CD4-positive, alpha-beta T cell treated with Interleukin-17A for 1 hour (primary cell): ENCODE measurements around the gene KCNH3.
"Not testable (repeated sequence)": the region's sequence is repeated elsewhere in the genome, so short reads cannot be mapped to it uniquely, and the experiment has no call there.

Source experiments
- DNase-seq: peaks from one replicate; pipeline ENCODE4 v3.0.0-alpha.2; 2020

The KCNH3 gene, protein sequence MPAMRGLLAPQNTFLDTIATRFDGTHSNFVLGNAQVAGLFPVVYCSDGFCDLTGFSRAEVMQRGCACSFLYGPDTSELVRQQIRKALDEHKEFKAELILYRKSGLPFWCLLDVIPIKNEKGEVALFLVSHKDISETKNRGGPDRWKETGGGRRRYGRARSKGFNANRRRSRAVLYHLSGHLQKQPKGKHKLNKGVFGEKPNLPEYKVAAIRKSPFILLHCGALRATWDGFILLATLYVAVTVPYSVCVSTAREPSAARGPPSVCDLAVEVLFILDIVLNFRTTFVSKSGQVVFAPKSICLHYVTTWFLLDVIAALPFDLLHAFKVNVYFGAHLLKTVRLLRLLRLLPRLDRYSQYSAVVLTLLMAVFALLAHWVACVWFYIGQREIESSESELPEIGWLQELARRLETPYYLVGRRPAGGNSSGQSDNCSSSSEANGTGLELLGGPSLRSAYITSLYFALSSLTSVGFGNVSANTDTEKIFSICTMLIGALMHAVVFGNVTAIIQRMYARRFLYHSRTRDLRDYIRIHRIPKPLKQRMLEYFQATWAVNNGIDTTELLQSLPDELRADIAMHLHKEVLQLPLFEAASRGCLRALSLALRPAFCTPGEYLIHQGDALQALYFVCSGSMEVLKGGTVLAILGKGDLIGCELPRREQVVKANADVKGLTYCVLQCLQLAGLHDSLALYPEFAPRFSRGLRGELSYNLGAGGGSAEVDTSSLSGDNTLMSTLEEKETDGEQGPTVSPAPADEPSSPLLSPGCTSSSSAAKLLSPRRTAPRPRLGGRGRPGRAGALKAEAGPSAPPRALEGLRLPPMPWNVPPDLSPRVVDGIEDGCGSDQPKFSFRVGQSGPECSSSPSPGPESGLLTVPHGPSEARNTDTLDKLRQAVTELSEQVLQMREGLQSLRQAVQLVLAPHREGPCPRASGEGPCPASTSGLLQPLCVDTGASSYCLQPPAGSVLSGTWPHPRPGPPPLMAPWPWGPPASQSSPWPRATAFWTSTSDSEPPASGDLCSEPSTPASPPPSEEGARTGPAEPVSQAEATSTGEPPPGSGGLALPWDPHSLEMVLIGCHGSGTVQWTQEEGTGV

DNA sequence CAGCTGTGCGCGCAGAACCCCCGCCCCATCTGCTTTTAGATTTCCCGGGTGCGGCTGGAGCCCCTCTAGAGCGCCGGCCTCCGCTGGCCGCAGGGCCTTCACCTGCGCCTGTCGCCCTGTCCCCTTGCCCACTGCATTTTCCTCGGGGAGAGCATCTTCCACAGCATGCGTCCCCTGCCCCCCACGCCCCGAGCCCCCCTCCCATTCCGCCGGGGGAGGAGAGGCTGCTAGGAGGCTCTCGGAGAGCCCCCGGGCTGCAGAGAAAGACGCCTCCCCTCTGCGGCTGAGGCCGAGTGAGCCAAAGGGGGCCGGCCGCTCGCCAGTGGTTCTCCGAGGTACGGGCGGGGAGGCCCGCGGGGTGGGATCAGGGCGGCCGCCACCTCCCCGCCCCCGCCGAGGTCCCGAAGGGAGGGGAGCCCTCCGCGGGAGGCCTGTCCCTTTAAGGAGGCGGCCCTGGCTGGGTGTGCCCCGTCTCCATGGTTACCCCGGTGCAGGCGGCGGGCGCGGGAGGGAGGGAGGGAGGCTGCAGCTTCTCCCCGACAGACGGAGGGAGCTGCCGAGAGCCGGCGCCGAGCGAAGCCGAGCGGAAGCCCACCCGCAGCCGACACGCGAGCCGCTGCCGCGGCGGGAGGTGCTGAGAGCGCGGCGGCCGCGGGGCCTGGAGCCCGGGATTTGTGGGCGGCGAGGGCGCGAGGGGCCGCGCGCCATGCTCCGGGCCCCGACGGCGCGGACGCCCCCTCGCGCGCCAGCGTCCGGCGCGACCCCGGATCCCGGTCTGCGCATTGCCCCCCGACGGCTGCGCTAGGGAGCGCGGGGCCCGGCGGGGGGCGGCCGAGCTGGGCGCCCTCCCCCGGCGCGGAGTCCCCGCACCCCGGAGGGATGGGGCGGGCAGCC is at the start of gene KCNH3:
Gene KCNH3 (plus strand): TSS at position 521 of the 894 bp plus-strand sequence. CDS start 387 bp downstream, outside the sequence.
- DNase-seq, result peak; percentile 94

DNA sequence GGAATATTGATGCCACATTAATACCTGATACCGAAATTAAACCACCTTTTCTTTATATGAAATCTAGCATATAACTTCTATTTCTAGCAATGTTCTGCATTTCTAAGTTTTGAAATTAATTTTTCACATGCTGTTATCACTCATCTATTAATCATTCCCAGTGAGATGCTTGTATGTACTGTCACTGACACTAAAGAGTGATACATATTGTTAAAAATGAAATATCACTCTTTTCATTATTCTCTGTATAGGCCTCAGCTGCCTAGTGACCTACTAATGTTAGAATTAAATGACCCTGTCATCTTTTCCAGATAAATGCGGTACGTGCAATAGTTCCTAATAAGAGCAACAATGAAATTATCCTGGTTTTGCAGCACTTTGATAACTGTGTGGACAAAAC is 49.7 kb upstream of the KCNH3 start:
- no peak for DNase-seq

DNA sequence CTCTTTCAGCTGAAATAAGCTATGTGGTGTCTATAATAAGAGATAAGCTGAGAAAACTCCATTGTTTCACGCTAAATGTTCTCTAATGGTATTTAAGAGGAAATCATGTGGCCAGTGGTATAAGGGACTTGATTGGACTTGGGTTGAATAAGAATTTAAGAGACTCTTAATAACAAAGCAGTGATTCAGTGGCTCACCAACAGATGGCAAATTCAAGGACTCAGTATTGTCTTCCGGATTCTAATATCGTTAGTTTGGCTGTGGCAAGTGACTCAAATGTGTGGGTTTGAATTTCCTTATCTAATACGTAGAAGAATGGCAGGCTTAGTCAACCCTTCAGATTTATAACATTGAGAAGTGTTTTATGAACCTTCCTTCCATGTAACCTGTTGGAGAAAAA is 49.1 kb upstream of the KCNH3 start:
- no peak for DNase-seq

DNA sequence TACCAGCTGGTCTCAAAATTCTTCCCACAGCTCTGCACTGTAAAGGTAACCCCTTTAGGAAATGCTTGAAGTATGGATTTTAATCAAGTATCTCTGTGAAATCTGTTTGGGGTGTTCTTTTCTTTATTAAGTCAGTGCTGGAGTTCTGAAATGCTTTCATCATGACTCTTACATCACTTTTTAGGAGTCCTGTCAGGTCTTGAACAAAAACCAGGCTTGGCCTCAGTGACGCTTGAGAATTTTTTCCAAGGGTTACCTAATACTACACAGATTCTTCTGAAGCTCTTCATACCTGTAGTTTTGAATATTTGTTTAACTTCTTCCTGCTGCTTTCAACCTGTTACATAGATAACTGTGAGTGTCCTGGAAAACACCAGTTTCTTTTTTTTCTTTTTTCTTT is 47.0 kb upstream of the KCNH3 start:
- DNase-seq, result no peak

DNA sequence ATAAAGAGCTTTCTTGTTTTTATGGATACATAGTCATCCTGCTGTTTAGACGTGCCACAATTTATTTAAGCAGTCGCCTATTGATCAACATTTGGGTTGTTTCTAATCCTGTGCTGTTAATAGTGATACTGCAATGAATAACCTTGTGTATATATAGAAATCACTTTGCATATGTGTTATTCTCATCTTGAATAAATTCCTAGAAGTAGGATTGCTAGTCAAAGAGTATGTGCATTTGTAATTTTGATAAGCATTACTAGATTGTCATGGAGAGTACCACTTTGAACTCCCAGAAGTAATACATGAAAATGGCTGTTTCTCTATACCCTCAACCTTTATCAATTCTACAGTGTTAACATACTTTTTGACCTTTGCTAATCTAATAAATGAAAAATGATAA is 44.9 kb upstream of the KCNH3 start:
- DNase-seq, result no peak

DNA sequence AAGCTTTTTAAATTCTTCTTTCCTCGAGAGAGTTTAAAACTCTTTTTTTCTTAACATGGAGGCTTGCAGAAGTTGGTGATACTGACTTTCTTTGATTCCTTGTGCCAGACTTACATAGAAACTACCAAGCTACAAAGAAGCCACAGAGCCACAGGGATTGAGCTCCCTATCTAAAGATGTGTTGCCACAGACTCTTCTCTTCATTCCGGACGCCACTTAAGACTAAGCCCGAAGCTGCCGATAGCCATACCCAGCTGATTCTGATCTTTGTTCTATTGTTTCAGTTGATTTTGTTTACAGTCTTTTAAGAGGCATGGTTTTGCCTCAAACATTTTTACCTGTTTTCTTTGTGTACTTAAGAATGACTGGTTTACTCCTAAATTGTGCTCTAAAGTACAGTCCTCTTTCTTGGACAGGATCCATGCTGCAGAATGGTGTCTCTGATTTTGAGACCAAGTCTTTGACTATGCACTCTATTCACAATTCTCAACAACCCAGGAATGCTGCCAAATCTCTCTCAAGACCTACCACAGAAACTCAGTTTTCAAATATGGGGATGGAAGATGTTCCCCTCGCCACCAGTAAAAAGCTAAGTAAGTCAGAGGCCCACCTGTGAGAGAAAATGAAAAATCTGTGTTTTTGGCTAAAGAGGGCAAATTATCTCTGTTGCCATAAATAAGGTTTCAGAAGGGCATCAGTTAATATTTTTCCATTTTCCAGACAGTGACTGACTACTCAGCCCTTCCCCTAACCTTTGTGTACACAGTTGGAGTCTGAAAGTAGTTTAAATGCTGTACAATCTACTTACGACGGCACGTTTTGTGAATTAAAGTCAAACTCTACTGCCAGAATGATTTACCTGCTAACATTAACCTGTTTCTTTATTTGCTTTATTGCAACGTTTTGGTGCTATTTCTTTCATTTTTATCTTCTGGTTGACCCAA is 42.1 kb upstream of the KCNH3 start:
- no peak for DNase-seq

DNA sequence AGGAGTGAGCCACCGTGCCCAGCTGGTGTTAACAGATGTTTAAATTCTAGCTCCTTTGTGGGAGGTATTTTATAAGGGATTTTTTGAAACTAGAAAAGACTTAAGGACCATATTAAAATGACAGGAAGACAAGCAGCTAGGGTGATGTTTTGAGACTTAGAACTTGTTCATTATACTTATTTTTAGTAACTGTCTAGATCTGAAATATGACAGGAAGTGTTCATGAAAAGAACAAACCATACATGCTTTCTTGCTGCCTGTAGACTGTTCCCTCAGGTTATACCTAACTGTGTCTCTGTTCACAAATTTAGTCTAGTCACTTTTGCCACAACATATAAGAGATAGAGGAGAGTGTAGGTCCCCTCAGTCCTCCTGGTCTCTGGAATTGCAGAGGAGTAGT is 36.9 kb upstream of the KCNH3 start:
- no peak for DNase-seq

DNA sequence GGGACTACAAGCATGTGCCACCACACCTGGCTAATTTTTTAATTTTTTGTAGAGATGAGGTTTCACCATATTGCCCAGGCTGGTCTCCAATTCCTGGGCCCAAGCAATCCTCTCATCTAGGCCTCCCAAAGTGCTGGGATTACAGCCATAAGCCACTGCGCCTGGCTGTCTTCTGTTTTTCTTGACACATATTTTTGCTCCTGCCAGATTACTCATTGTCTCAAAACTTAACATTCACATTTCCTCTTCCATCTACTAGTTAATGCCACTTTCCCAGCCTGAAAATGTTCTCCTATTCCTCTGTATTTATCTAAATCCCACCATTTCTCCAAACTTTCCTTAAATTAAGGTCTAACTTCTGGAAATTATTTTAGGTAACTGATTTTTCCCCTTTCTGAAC is 36.2 kb upstream of the KCNH3 start:
- DNase-seq, result no peak

DNA sequence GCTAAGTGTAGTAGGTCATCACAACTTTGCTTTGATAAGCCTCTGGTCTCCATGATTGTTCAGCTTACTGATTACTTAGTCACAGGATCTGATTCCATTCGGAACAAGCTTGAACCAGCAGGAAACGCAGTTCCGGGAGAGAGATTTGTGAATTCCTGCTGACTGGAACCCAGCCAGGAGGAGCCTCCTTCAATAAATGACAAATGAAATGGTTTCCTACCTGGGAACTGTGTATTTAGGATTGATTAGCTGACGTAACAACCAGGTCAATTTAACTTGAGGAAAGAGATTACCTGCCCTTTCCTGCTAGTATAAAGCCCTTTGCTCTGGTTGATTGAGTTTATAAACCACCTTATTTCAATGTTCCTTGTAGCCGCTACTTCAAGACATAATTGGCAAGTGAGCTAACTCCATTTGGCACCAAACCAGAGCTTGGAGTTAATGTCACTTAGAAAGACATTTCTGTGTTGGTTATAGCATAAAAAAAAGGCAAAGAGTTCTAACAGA is 35.1 kb upstream of the KCNH3 start:
- DNase-seq, result no peak

DNA sequence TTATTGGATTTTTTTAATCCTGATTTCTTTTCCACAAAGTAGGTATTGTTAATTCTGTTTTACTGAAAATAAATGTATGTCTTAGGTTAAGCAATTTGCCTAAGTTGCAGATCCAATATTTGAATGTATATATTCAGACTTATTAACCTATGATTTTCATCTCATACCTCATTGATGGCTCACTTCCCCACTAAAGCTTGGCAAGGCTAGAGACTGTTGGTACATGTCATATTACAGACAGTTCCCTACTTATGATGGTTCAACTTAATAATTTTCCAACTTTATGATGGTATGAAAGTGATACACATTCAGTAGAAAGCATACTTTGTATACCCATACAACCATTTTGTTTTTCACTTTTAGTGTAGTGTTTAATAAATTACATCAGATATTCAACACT is 33.2 kb upstream of the KCNH3 start:
- DNase-seq, result no peak

DNA sequence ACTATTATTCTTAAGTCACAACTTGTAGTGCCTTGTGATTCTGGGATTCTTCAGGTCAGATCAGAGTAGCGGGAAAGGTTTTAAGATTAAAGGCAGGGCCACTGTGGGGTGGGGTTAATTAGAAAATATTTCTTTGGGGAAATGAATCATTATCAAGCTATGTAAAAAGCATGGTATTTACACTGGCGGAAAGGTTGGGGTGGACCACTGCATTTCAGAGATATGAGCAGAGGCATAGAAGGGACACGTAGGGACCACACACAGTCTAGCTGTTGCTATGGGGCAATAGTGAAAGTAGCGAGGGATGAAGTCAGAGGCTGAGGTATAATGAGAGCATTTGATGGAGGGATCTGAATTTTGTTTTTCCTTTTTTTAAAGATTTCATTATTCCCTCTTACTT is 31.7 kb upstream of the KCNH3 start:
- no peak for DNase-seq

DNA sequence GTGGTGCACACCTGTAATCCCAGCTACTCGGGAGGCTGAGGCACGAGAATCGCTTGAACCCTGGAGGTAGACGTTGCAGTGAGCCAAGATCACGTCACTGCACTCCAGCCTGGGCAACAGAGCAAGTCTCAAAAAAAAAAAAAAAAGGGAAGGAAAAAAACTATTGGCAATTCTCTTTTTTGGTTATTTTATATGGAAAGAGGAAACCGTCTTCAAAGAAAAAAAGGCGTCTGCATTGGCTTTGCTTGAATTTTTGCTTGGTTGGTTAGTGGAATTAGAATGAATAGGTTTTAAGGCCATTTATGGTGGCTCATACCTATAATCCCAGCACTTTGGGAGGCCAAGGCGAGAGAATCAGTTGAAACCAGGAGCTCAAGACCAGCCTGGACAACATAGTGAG is 29.1 kb upstream of the KCNH3 start:
- DNase-seq, result not testable (repeated sequence)

DNA sequence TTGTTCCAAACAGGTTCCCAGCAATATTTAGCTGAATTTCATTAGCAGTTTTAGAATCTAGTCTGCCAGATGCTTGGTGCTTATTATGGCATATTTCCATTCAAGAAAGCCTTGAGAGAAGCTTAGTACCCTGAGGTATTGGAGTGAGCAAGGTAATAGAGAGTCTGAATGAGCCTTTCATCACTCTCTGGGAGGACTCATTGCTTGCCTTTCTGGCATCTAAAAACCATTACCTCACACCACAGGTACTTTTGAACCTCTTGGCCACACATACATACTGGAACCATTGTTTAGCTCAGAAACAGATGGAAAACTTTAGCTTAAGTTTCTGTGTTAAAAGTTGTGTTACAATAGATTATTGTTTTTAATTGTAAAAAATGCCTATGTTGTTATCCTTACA is 27.4 kb upstream of the KCNH3 start:
- no peak for DNase-seq

DNA sequence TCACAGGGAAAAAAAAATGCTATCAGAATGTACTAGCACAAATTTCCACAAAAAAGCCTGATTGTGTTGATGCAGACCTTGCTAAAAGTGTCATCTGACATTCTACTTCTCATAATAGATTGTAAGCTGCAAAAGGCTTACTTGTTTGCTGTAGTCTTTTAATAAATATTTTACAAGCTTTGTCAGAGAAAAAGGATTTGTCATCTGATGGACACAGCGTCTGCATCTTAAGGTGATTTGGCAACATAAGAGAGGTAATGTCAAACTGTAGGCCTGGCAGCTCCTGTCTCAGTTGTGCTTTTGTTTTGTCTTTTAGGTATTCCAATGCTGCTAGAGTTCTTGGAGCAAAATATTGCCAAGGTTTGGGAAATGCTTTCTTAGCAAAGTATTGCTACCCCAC is 26.3 kb upstream of the KCNH3 start:
- no peak for DNase-seq

DNA sequence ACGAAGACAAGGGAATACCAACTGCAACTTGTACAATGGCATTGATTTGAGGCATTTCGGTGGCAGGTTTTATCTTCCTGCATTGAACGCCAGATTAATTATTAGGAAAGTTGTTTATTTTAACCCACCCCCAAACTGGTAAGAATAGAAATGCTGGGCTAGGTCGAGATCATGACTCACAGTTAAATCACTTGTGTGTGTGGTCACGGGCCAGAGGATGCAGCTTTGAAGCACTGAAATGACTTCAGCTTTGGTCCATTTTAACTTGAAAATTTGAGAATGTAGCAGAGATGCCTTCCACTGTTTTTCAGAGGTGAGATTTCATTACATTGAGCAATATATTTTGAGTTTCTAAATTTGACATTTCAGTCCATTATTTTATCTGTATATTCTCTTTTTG is 23.6 kb upstream of the KCNH3 start:
- DNase-seq, result no peak

DNA sequence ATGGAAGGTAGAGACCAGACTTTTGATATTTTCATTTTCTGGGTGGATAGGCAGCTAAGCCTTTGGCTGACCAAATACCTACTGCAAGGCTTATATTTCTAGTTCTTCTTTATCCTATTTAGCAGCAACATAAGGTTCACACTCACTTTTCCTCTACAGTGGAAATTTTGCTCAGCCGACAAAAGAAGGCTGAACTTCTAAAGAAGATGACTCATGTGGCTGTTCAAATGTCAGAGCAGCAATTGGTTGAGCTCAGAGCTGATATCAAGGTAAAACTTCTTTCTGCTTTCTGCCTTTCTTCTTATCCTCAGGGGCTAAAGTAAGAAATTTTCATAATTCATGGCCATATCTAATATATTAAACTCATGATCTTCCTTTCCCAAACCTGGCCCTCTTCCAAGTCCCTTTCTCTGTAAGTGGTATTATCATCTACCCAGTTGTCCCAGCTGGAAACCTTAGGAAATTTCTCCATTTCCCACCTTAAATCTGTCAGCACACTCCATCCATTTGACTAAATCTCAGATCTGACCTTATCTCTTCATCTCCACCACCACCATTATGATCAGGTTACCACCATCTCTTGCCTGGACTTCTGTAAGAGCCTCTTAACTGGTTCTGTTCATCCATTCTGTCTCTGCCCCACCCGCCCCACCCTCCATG is 19.8 kb upstream of the KCNH3 start:
- no peak for DNase-seq

DNA sequence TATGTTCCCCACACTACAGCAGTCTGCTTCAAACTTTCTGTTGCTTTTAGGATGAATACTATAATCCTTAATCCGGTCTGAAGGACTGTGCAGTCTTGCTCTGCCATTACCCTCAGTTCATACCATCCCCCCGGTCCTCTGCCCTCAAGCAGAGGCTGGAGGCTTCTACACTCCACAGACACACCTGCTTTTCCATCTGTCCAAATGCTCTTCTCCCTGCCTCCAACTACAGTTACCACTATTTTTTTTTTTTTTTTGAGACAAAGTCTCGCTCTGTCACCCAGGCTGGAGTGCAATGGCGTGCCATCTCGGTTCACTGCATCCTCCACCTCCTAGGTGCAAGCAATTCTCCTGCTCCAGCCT is 19.3 kb upstream of the KCNH3 start:
- no peak for DNase-seq

DNA sequence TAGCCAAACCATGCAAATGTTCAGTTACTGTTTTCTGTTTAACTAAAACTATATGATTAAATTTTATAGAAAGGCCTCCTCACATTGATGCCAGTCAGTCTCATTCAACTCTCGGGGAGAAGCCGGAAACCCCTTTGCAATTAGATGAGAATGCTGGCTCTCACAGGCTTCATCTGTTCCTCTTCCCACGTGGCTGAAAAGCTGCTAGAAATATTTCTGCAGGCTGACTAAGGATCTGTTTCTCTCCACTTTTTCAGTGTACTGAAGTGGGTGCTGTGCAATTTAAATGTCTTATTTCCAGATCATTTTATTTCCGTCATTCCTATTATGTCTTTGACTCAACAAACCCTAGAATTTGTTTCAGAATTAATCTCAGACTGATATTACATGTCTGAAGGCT is 17.4 kb upstream of the KCNH3 start:
- no peak for DNase-seq

DNA sequence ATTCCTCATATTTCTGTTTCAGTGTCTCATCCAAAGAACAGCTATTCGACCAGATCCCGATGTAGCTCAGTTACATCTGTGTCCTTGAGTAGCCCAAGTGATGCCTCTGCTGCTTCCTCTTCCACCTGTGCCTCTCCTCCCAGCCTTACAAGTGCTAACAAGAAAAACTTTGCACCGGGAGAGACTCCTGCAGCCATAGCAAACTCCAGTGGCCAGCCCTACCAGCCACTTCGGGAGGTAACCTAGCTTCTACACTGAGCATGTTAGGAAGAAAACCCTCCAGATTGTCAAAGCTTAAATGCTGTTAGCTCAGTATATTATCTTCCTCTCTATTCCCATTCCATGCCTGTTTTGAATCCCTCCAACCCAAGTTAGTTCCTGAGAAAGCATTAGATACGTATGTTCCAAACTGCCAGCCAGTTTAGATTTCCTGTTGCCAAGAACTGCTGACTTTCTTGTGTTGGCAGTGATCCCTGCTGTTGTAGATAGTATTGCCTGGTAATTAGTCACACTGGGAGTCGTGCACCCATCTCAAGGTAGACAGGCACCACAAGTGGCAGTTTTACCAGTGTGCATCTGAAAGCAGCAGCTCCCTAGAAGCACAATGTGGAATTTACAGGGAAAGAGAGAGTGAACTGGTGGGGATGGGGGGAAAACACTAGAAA is 14.0 kb upstream of the KCNH3 start:
- no peak for DNase-seq

DNA sequence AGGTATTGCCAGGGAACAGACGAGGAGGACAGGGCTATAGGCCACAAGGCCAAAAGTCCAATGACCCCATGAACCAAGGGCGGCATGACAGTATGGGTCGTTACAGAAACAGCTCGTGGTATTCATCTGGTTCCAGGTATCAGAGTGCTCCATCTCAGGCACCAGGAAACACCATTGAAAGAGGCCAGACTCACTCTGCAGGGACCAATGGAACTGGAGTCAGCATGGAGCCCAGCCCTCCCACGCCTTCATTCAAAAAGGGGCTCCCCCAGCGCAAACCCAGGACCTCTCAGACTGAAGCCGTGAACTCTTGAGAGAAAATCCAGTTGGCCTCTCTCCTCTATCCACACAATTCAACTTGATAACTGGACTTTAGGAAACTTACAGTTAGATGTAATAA is 12.9 kb upstream of the KCNH3 start:
- DNase-seq, result no peak
